Neutrophil (primary cell): ENCODE measurements around the gene MCHR1.
A peak's percentile ranks its signal among the peaks of the same experiment; 100 is the strongest.

ENCODE experiments used
- H3K27ac ChIP-seq: fragments of 200-600 bp; sonication (generic); 2 replicates; pipeline ENCODE4 v1.5.1; 2016; ENCODE audit warnings: mild to moderate bottlenecking, moderate library complexity
- H3K27me3 ChIP-seq: fragments of 200-600 bp; sonication (generic); 2 replicates; pipeline ENCODE4 v1.6.0; 2016; ENCODE audit warnings: mild to moderate bottlenecking
- H3K36me3 ChIP-seq: fragments of 200-600 bp; sonication (generic); 2 replicates; pipeline ENCODE4 v1.5.1; 2017
- H3K4me1 ChIP-seq, 2 experiments: fragments of 200-600 bp in 1 of 2; sonication (generic) in 1 of 2; 1 replicate in 1 of 2; 2 replicates in 1 of 2; pipeline versions ENCODE4 v1.5.1 to v1.6.1; 2013 to 2016; ENCODE audit warnings: low read depth in 1 of 2, low read length in 1 of 2, mild to moderate bottlenecking in 1 of 2, moderate library complexity in 1 of 2; ENCODE audit not compliant: control insufficient read depth in 1 of 2, insufficient read depth in 1 of 2
- H3K4me3 ChIP-seq, 2 experiments: fragments of 200-600 bp in 1 of 2; sonication (generic) in 1 of 2; 1 replicate in 1 of 2; 2 replicates in 1 of 2; pipeline ENCODE4 v1.5.1; 2013 to 2016; ENCODE audit warnings: low read depth in 1 of 2, low read length in 1 of 2, mild to moderate bottlenecking in 1 of 2, moderate library complexity in 1 of 2
- H3K9me3 ChIP-seq: fragments of 200-600 bp; sonication (generic); 2 replicates; pipeline ENCODE4 v1.5.1; 2016
- TF ChIP-seq, protein P1 (sequence below): fragments of 200-600 bp; sonication (generic); IDR thresholded peaks from 2 replicates; pipeline ENCODE4 v1.5.1; 2016; ENCODE audit warnings: antibody characterized with exemption

MCHR1 gene, protein sequence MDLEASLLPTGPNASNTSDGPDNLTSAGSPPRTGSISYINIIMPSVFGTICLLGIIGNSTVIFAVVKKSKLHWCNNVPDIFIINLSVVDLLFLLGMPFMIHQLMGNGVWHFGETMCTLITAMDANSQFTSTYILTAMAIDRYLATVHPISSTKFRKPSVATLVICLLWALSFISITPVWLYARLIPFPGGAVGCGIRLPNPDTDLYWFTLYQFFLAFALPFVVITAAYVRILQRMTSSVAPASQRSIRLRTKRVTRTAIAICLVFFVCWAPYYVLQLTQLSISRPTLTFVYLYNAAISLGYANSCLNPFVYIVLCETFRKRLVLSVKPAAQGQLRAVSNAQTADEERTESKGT

DNA sequence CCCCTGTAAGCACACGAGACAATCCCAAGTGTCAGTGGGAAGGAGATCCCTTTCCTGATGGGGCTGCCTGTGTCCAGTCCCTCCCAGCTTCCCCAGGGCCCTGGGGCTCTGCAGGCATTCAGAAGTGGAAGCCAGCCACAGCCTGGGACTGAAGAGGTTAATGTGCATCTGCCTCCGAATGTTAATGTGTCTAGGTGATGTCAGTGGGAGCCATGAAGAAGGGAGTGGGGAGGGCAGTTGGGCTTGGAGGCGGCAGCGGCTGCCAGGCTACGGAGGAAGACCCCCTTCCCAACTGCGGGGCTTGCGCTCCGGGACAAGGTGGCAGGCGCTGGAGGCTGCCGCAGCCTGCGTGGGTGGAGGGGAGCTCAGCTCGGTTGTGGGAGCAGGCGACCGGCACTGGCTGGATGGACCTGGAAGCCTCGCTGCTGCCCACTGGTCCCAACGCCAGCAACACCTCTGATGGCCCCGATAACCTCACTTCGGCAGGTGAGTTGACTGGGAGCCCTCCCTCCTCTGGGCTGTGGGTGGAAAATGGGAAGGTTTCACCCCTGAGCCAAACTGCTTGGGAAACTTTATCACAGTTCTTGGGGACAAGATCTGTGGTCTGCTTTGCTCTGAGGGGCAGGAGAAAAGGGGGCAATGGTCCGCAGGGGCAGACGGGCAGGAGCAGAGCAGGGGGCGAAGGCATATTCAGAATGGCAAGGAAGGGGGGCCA, at the start of gene MCHR1:
Gene MCHR1 (plus strand): TSS at position 236 of the 715 bp plus-strand sequence. CDS start 169 bp downstream, at position 405.
- Histone ChIP-seq H3K27ac (no peak within 1 kb of the TSS), H3K4me1 (no peaks in the 10 kb centered on the region), H3K36me3 (no peaks in the 10 kb centered on the region), H3K4me3 (no peak within 1 kb of the TSS), H3K9me3 (no peaks in the 10 kb centered on the region), H3K27me3 (peaks cover 63% of the 10 kb centered on the region)
- TF ChIP-seq, protein P1, sequence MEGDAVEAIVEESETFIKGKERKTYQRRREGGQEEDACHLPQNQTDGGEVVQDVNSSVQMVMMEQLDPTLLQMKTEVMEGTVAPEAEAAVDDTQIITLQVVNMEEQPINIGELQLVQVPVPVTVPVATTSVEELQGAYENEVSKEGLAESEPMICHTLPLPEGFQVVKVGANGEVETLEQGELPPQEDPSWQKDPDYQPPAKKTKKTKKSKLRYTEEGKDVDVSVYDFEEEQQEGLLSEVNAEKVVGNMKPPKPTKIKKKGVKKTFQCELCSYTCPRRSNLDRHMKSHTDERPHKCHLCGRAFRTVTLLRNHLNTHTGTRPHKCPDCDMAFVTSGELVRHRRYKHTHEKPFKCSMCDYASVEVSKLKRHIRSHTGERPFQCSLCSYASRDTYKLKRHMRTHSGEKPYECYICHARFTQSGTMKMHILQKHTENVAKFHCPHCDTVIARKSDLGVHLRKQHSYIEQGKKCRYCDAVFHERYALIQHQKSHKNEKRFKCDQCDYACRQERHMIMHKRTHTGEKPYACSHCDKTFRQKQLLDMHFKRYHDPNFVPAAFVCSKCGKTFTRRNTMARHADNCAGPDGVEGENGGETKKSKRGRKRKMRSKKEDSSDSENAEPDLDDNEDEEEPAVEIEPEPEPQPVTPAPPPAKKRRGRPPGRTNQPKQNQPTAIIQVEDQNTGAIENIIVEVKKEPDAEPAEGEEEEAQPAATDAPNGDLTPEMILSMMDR: no peak

DNA sequence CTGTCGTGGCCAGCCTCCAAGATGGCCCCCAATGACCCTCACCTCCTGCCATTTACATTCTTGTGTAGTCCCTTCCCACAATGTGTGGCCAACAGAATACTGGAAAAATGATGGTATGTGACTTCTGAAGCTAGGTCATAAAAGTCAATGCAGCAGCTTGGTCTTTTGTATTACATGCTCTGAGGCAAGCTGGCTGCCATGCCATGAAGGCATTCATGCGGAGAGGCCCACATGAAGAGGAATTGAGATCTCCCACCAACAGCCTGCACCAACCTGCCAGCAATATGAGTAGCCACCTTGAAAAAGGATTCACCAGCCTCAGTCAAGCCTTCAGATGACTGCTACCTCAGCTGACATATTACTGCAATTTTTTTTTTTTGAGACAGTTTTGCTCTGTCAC, 47.4 kb upstream of the MCHR1 start:
- TF ChIP-seq, protein P1: no peak
- H3K4me3 ChIP-seq: no peak overlapping the region
- no peaks in the 10 kb centered on the region for H3K27me3 ChIP-seq
- no peak overlapping the region for H3K27ac ChIP-seq
- H3K36me3 ChIP-seq: no peaks in the 10 kb centered on the region
- peaks cover 26 to 34% of the 10 kb centered on the region in 2 experiments for H3K4me1 ChIP-seq
- no peaks in the 10 kb centered on the region for H3K9me3 ChIP-seq

DNA sequence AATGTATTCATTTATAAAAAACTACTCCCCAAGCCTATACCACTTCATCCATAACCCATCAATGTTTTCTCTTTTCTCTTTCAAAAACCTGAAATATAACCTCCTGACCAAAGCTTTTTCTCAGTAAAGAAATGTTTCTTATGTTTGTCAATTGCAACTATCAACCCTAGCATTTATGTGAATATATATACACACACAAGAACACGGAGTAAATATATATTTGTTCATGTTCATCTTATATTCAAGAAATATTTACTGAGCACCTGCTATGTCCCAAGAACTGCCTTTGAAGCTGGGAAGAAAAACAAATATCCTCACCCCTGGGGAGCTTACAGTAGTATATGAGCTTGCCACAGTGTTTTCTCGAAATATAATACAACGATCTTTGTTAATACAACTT, 46.2 kb upstream of the MCHR1 start:
- TF ChIP-seq, protein P1: no peak
- Histone ChIP-seq H3K36me3 (no peaks in the 10 kb centered on the region), H3K4me3 (no peak overlapping the region), H3K4me1 (peaks cover 35 to 39% of the 10 kb centered on the region in 2 experiments), H3K27me3 (no peaks in the 10 kb centered on the region), H3K27ac (no peak overlapping the region), H3K9me3 (no peaks in the 10 kb centered on the region)

DNA sequence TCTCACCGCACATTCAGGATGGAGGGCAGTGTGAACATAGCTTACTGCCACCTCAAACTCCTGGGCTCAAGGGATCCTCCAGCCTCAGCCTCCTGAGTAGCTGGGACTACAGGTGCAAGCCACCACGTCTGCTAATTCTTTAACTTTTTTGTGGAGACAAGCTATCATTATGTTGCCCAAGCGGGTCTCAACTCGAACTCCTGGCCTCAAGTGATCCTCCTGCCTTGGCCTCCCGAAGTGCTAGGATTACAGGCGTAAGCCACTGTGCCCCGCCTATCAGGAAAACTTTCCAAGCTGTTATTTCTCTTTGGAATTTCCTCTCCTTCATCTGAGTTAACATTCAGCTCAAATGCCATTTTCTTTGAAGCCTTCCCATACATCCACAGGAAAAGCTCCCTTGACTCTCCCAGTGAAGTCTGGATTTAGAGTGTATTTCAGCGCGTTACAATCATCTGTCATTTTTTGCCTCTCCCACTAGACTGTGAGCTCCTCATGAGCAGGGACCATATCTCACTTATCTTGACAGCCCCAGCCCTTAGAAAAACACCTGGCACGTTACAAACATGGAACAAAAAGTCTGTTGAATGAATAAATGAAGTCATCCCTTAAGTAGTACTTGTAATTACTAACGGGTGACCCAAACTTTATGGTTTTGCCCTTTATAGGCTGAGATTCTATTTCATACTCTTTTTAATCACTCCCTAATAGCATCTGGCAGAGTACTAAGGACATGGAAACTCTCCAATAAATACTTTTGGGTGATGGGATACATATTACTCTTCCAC, 45.0 kb upstream of the MCHR1 start:
- no peak overlapping the region for H3K27ac ChIP-seq
- no peaks in the 10 kb centered on the region for H3K36me3 ChIP-seq
- TF ChIP-seq, protein P1: no peak
- no peaks in the 10 kb centered on the region for H3K9me3 ChIP-seq
- H3K4me1 ChIP-seq: peaks cover 29 to 35% of the 10 kb centered on the region in 2 experiments
- H3K27me3 ChIP-seq: no peaks in the 10 kb centered on the region
- H3K4me3 ChIP-seq: no peak overlapping the region

DNA sequence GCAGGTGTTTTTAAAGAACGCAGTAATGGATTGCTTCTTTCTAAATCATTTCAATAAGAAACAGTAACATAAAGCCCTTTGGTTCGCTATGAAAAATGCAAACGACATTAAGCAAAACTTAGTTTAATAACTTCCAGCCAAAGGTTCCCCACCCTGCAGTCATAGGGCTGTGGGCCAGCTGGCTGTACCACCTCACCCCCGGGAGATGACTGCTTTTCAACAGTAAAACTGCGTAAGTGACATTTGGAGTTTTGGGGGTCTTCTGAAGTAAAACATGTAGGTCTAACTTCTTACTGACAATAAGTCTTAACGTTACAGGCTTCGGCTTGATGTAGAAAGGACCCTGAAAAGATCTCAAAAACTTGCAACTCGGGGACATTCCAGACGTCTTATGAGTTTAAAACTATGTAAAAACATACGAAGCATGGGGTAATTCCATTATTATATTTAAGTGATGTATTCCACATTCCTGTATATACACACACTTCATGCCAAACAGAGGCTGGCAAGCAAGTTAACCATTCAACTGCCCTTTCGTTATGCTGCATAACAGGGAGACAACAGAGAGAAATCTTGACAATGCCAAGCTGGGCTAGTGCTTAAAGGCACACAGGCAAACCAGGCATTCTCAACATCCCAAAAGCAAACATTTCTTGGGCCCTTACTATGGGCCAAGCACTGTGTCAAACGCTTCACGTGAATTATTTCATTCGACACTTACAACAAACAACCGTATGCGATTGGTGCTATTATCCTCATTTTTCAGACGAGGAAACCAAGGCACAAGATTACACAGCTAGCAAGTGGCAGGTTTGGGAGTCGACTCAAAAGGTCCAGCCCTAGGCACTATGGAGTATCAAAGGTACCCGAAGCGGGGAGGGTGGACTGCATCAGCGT, 44.0 kb upstream of the MCHR1 start:
- H3K9me3 ChIP-seq: no peaks in the 10 kb centered on the region
- H3K27me3 ChIP-seq: no peaks in the 10 kb centered on the region
- TF ChIP-seq, protein P1: no peak
- peak overlapping the region; percentile 87 to 92 for H3K4me3 ChIP-seq
- H3K27ac ChIP-seq: peak overlapping the region; percentile 94
- H3K36me3 ChIP-seq: no peaks in the 10 kb centered on the region
- peaks cover 29 to 35% of the 10 kb centered on the region in 2 experiments for H3K4me1 ChIP-seq
